PFSK-1 (cell line): Measurements from ENCODE around the gene YTHDF1.

Source experiments
- FOXP2 ChIP-seq: optimal IDR thresholded peaks from 2 replicates; pipeline ENCODE3; 2011; ENCODE audit warnings: borderline replicate concordance, control low read depth, inconsistent platforms; ENCODE audit not compliant: insufficient read depth; ENCODE audit errors: extremely low read length, extremely low read depth
- TAF1 ChIP-seq: IDR thresholded peaks from 2 replicates; pipeline ENCODE4 v1.6.1; 2012; ENCODE audit warnings: low read length, control low read depth, borderline replicate concordance; ENCODE audit not compliant: insufficient read depth
- TF ChIP-seq, protein P1 (sequence below), 2 experiments: IDR thresholded peaks; 2 replicates each; pipeline versions ENCODE4 v1.6.1 to v1.8.0; 2011 to 2012; ENCODE audit warnings: low read depth in 2 of 2, low read length in 2 of 2, control low read depth in 1 of 2, inconsistent platforms in 1 of 2, mild to moderate bottlenecking in 1 of 2, moderate library complexity in 1 of 2; ENCODE audit not compliant: insufficient read depth in 1 of 2

DNA sequence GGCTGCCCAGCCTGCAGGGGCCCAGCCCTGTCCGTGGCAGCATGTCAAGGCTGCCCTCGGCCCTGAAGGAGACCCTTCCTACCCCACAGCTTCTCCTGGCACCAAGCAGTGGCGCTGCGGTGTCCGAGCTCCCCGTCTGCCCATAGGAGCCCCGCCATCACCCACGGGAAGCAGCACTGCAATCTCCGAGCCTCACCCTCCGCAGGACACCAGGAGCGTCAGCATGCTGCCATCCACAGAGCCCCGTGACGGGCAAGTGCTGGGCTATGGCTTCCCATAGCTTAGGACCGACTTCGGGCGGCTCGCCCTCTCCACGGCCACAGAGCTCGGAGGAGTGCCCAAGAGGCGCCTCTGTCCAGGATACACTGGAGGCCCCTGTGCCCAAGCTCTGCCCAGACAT is 25.1 kb downstream of the YTHDF1 start:
- TF ChIP-seq, protein P1, sequence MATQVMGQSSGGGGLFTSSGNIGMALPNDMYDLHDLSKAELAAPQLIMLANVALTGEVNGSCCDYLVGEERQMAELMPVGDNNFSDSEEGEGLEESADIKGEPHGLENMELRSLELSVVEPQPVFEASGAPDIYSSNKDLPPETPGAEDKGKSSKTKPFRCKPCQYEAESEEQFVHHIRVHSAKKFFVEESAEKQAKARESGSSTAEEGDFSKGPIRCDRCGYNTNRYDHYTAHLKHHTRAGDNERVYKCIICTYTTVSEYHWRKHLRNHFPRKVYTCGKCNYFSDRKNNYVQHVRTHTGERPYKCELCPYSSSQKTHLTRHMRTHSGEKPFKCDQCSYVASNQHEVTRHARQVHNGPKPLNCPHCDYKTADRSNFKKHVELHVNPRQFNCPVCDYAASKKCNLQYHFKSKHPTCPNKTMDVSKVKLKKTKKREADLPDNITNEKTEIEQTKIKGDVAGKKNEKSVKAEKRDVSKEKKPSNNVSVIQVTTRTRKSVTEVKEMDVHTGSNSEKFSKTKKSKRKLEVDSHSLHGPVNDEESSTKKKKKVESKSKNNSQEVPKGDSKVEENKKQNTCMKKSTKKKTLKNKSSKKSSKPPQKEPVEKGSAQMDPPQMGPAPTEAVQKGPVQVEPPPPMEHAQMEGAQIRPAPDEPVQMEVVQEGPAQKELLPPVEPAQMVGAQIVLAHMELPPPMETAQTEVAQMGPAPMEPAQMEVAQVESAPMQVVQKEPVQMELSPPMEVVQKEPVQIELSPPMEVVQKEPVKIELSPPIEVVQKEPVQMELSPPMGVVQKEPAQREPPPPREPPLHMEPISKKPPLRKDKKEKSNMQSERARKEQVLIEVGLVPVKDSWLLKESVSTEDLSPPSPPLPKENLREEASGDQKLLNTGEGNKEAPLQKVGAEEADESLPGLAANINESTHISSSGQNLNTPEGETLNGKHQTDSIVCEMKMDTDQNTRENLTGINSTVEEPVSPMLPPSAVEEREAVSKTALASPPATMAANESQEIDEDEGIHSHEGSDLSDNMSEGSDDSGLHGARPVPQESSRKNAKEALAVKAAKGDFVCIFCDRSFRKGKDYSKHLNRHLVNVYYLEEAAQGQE (IDR thresholded peaks at IDR 0.05; ENCODE audit: insufficient read depth in 1 of 2, low read depth in 2 of 2, low read length in 2 of 2), result no peak
- no peak for TF ChIP-seq FOXP2
- TF ChIP-seq TAF1, result no peak
